Activated T-cell treated with anti-CD3 and anti-CD28 coated beads, Interleukin-2, amount 50 U/mL, for 48 hours (primary cell): Measurements from ENCODE around the gene LINGO4.

Experiments used
- DNase-seq, 2 experiments: peaks; one replicate each; pipeline ENCODE4 v3.0.0-alpha.2; 2020

LINGO4 gene

DNA sequence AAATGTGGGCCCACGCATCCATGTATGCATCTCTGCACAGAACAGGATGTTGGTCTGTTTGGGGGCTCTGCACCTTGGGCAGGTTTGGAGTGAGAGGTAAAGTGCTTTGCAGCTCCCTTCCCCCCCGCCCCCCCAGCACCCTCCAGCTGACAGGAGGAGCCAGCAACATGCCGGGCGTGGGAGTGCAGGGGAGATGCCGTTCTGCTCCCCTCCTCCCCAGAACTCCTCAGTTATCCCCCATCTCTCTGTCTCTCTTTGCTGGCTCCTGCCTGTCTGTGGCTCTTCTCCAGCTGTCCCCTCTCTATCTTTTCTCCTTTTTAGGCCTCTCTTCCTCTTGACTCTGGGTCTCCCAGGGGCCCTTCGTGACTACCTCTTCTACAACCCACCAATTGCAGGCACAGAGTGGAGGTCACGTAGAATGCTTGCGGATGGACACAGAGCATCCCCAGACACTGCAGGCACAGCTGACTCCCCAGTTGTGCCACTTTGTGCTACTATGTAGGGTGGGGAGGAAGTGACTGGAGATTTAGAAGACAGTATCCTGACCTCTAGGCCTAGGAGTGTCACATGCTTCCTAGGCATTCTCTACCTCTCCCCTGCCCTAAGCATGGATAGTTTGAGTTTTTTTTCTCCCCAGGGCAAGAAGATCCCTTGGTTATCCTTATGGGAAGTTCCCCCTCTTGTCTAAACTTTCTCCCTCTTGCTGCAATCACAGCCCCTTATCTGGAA is 28.1 kb upstream of the LINGO4 start:
- DNase-seq = no peak

DNA sequence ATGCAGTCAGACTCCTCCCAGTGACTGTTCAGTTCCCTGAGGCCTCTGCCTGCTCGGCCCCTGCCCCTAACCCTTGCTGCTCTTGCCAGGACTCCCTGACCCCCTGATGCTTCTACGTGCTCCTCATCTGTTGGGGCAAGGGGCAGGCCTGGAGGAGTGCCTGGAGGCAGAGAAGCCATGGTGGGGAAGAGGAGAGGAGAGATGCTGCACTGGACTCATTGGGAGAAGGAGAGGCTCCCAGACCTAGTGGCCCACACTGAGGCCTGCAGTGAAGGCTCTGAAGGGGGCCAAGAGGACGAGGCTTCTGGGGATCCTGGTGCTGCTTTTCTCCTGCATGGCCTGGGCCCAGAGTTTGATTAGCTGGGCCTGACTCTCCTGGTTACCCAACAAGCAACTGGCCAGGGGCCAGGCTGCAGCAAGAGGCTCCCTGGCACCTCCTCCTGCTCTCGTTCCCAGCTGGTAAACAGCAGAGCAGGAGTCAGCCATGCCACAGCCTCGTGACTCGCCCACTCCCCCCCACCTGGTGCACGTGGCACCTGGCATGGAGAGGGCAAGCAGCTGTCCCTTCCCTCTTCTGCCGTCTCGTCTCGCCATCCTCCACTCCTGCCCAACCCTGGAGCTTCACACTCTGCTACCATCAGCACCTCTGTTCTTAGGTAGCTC is 27.2 kb upstream of the LINGO4 start:
- DNase-seq = no peak

DNA sequence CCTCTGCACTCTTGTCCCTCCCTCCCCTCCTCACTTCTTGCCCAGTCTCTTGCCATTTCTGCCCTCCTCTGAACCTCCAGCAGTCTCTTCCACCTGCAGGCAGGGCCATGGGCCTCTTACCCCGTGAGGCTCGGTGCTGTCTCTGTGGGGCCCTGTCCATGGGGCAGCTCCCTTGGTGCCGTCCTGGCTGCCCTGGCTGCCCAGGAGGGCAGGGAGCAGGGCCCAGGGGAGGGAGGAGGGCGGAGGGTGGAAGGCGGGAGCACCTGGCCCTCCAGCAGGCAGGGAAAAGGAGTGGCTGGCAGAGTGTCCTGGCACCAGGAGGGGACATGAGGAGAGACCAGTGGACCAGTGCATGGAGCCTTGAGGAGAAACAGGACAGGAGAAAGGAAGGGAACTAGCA is 26.4 kb upstream of the LINGO4 start, which contains the start of gene RORC:
Gene RORC (minus strand): TSS at position 198 of the 400 bp plus-strand sequence. CDS start 38 bp downstream, at position 160.
- DNase-seq = no peak

DNA sequence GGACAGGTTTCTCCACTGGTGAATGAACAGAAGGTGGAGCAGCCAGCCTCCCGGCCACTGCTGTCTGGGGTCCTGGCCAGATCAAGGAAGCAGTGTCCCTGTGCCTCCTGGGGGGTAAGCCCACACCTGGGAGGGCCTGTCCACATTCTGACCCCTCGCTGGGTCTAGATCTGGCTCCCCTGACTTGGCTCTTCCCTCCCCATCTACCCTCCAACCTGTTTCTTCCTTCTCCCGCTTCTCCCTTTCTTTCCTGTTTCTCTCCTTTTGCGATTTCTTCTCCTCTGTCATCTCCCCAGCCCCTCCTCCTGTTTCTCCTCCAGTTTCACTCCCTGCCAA is 26.0 kb upstream of the LINGO4 start:
- DNase-seq = no peak

DNA sequence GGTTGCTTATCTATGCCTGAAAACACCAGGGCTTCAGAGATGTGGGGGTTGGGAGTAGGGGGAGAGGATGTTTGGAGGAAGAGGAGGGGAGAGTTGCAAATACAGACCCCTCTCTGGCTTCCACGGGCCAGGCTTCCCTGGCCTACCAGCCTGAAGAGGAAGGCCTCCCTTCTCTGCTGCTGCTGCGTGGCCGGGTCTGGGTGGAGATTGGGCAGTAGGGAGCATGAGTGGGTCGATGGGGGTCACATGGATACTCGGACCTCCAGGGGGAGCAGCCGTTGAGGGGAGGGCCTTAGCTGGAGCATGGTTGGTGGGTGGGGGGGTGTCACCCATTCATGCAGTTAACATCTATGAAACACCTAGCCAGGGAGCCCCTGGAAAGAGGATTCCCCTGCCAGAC is 24.8 kb upstream of the LINGO4 start:
- no peak for DNase-seq

DNA sequence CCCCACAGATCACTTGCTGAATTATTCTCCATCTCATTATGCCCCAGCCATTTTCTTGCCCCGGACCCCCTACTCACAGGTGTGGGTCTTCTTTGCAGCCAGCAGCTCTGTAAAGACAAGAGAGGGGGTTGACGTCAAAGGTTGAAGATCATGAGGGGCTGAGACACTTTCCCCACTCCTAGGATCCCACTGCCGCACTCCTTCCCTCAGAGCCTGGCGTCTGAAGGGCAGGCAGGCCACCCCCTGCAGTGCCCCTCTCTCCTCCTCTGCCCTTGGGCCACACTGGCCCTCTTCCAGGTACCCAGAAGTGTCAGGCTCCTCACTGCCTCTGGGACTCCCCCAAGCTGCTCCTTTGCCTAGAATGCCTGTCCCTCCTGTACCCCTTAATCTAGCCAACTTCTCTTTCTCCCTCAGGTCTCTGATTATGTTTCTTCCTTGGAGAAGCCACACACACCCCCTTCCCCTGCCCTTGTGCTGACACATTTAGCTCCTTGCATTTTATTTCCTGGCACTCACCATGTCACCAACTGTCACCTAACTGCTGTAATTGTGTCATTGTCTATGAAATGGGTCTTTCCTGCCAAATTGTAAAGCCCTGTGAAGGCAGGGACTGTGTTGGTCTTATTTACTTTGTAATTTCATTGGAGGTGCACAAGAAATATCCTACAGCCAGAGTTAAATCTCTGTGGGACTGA is 24.3 kb upstream of the LINGO4 start:
- no peak for DNase-seq

DNA sequence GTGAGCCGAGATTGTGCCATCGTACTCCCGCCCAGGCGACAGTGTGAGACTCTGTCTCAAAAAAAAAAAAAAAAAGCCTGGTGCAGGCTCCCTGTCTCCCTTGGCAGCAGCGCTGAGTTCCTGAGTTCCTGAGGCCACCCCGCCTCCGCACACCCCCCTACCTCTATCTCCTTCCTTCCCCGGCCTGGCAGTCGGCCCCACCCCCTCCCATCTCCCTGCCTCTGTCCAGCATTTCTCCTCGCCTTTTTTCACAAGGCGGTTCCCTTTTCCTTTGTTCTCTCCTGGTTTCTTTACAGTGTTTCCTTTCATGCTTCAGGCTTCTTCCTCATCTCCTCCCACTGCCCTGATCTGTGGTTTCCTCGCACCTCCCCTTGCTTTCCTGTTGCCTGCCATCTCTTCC is 23.7 kb upstream of the LINGO4 start:
- no peak for DNase-seq

DNA sequence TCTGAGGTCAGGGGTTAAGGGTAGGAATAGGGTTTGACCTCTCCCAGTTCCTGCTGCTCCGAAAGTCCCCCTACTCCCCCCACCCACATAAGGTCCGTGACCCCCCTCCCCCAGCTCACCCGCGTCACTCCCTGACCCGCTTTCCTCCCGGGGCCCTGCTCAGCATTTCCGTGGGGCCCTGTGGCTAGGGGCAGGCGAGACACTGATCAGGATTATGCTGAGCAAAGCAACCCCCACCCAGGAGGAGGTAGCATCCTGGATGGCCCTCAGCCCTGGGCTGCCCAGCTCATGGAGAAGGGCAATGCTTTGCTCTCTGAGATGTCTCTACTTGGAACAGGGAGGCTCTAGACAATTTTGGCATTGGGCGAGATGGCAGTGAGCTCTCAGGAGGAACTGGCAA is 22.6 kb upstream of the LINGO4 start:
- DNase-seq = no peak

DNA sequence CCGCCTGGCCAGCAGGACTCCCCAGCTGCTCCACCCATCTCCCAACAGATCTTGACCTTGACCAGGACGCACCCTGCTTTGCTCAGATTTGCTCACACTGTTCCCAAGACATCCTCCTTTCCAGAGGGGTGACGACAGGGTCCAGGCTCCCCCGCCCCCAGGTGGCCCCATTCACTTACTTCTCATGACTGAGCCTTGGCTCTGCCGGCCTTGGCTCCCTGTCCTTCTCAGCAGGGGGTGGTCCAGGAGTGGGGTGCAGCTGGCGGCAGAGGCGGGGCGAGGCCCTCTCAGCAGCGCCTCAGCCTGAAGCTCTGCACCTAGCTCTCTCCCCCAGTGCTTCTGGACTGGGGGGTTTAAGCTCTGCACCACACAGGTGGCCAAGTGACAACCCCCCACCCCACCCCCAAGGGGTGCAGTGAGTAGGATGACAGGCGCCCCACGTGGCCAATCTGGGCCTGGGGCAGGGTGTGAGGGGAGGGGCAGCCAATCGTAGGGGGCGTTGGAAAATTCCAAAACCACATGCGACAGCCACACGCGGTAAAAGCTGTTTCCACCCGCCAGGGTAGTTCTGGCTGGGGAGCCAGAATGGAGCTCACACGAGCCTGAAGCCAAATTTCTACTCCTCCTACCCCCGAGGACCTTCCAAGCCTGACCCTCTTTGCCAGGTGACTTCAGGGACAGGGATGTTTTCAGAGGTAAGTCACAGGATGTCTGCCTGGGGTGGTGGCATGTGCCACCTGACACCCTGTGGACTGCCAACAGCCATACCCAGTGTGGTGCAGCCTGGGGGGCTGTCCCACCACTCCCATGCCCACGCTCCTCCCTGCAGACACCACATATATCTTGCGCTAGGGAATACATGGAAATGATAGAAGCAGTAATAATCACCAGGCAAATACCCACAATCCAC is 20.8 kb upstream of the LINGO4 start:
- DNase-seq = peak in 1 of 2 experiments; percentile 60

DNA sequence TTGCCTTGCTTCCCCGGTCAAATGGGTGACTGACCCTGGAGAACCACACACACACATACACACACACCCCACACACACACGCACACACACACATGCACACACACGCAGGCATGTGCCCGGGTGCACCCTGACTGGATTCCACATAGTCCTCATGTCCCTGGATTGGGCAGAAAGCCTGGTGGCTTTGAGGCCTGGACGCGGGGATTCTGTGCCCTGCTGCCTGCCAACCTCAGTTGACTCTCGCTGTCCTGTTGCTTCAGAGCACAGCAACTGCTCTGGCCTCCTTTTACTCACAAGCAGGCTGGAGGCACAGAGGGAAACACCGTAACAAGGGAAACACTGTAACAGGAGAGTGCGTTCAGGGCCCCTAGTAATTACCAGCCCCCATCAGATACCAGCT is 20.0 kb upstream of the LINGO4 start:
- no peak for DNase-seq

DNA sequence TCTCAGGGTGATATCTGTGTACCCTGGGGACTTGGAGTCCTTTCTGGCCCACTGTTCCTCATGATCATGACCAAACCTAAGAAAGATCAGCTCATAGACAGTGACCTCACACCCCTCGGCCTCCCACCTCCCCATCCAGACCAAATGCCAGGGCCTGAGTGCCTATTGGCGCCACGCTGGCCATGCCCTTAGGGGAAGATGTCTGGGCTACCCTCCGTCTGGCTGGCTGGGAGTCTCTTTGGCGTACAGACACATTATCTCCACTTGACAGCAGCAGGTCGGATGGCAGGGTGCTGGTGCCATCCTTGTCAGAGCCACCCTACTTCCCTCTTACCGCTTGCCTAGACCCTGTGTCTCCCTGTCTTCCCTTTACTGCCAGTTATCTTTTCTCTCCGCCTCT is 18.0 kb upstream of the LINGO4 start:
- no peak for DNase-seq

DNA sequence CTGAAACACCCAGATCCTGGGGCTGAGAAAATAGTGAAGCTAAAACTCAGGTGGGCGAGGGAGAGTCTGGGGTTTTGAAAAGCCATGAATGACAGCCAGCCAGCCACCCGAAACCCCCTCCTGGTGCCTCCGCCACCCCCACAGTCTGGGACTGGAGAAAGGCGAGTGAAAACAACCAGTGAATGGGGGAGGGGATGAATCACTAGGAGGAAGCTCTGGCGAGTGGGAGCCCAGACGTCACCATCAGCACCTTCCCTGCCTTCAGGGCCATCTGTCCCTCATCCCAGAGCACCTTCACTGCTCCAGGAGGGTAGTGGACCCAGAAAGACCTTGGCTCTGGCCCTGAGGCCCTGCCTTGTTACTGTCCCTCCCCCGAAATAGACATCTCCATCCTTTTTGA is 17.2 kb upstream of the LINGO4 start:
- DNase-seq = peak; percentile 76 to 82

DNA sequence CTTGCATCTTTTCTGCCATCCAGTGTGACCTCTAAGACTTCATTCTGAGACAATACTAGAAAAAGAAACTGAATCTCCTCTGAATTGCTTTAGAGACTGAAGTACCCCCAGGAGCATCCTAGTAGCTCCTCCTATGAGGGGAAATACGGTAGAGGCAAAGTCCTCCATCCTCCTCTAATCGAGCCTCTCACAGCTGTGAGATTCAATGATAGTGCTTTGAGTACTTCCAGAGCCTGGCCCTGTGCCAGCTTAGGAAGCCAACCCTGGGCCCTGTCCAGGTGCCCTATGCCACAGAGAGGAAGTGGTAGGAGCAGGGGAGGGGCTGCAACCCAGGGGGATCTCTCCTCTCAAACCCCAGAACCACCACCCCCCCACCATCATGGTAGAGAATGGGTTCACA is 15.7 kb upstream of the LINGO4 start:
- no peak for DNase-seq

DNA sequence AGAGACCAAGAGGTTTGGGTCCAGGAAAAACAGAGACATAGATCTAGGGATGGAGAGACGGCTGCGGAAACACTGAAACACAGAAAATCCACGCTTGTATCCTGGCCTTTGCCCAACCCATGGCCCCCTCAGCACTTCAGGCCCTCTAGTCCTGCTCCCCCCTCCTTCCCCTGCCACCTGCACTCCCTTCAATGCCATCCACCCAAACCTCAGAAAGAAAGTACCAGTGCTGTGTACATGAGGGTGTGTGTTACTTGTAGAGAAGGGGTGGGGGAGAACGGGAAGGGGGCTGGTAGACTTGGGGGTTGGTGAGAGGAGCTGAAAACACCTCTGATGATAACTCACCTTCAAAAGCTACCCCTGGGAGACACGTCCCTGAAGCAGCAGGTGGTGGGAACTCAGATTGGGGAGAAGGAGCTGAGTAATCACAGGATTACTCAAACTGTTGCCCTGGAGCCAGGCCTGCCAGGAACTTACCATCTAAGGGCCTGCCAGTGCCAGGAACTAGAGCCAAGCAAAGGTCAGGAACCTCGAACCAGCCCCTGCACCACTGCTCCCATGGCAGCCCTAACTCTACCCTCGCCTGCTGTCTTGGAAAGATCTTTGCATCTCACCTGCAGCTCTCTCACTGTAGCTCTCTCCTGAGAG is 14.9 kb upstream of the LINGO4 start:
- DNase-seq = peak in 1 of 2 experiments; percentile 63

DNA sequence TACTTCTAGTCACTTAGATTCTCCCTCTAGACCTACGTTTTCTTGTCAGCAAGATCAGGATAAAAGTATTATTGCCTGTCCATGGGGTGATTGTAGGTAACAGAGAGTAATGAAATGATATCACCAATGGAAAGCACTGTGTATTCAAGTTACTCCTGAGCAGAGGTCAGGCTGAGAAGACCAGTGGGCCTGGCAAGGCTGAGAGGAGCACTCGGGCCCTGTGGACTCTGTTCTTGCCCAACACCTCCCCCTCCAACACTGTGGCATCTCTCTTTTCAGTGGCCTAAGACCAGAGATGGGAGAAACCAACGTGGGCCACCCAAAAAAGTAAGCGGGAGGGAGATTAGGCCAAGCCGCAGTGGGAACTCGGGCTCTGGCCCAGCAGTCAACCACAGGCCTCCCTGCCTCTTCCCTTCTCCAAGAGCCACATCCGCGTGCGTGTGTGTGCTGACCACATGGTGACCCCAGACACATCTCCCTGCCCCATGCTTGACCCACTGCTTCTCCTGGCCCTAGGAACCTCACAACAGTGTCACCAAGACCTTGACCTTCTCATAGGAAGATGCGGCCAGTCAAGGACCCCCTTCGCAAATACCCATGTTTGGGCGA is 14.1 kb upstream of the LINGO4 start:
- DNase-seq = no peak

DNA sequence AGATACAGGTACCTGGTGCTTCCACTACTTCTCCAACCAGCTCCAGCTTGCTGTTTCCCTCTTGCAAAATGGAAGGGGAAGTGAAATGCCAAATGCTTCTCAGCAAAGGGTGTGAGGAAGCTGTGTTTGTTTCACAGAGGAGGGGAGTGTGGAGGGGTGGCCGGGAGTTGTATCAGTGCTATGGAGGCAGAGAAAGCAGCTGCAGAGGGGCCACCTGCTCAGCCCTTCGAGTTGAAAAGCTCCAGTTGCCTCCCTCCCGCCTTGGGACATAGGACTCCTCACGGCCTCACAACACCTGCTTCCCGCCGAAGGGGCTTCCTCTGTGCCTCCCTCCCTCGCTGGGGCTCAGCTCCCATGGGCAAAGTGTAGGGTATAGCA is 12.1 kb upstream of the LINGO4 start:
- no peak for DNase-seq

DNA sequence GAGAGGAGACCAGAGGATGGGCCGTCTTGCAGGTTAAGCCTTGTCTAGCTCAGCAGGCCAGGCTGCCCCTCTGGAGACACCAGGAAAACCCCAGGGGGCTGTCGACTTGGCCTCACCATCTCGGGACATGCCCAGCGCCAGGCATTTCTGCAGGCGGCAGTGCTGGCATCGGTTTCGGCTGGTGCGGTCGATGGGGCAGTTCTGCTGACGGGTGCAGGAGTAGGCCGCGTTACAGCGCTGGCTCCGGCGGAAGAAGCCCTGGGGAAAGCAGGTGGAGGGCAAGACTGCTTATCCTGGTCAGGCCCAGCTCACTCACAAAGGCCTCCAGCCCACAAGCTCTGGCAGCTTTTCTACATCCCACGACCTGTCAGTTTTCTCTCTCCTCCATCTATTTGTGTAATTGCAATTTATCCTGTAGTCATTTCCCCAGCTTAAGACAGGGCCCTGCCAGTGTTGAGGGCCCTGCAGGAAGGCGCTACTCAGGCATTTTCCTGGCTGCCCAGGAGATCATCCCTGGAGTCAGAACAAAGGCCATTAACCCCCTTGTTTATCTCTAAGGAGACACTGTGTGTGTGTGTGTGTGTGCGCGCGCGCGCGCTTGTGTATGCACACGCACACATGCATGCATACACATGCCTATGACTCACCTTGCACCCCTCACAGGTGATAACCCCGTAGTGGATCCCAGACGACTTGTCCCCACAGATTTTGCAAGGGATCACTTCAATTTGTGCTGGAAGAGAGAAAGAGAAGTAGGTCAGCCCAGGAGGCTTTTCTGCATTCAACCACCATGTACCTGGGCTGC is 11.5 kb upstream of the LINGO4 start:
- DNase-seq = no peak

DNA sequence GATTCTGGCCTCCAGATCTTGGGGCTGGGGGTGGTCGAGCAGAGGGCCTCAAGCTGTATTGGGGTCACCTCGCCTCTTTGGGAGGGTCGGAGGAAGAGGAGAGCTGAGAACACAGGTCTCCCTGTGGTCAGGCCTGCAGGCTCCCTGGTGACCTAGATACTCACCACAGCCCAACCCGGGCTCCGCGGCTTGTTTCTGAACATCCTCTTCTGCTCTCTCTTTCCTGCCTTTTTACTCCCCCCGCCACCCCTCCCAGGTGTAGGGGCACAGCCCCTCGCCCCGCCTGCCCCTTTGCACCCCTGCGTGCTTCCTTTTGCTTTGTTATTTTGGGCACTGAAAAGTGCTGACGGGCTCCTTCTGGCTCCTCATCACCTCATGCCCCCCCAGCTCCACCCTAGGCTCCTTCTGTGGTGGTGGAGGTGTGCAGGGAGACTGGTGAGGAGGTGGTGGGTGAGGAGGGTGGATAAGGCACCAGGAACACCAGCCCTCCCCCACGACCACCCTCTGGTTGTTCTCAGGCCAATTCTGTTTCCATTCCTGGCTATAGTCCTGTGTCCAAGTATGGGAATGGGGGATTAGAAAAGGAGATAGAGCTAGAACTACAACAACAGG is 10.6 kb upstream of the LINGO4 start:
- DNase-seq = no peak

DNA sequence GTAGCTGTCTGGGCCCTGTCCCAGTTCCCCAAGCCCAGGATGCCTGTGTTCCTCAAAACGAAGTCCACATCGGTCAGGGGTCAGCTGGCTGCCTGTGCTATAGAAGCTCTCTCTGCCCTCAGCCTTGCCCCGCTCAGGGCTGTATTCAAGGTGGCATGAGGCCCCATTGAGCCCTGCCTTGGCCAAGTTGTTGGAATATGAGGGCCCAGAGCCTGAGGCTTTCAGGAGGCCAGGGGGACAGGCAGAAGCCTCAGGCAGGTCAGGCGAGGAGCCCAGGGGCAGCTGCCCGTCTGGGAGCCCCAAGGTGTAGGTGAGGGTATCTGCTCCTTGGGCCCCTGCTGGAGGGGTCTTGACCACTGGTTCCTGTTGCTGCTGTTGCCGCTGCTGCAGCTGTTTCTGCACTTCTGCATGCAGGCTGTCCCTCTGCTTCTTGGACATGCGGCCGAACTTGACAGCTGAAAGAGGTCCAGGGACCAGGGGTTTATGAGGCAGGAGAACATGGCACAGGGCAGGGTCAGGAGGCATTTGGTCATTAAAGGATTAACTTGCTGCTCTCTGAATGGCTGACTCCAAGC is 9.8 kb upstream of the LINGO4 start:
- no peak for DNase-seq

DNA sequence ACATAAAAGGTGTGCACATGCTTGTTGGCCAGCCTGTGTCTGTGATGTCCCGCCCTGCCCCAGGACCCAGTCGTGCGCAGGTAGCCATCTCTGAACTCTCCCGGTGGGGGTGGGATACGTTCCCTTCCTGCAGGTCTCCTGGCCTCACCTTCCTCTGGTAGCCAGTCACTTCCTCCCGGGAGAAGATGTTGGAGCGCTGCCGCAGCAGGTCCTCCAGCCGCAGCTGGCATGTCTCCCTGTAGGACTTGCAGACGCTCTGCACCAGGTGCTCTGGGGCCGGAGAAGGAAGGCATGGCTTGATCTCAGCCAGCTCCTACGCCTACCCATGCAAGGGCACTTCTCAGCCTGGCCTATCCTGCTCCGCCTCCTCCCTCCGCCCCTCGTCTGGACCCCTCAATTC is 9.2 kb upstream of the LINGO4 start:
- no peak for DNase-seq
